CD4-positive, CD25-positive, alpha-beta regulatory T cell (primary cell): ENCODE measurements around the gene DACT1. TPM values are rescaled to one million over a fixed set of nuclear protein-coding genes. Genes with fewer than 3 reads are reported as not detected.

Experiments
- ATAC-seq, 2 donors: fragments of 150-1000 bp; cut with Tn5 transposase; one replicate each; pipeline ENCODE4 v1.10.0; 2021; ENCODE audit warnings: low read depth in 2 of 2, moderate number of reproducible peaks in 2 of 2, moderate library complexity in 1 of 2
- DNase-seq, 3 donors: peaks; one replicate each; pipeline versions ENCODE4 v3.0.0 to v3.0.0-alpha.2; 2012 to 2022; ENCODE audit warnings: mixed read lengths in 1 of 3
- H3K27ac ChIP-seq: one replicate; pipeline ENCODE4 v1.7.0; 2013; ENCODE audit warnings: mild to moderate bottlenecking, low read length; ENCODE audit not compliant: insufficient read depth, poor library complexity, severe bottlenecking
- H3K27me3 ChIP-seq: one replicate; pipeline ENCODE4 v1.7.0; 2013; ENCODE audit warnings: low read length; ENCODE audit not compliant: control insufficient read depth, insufficient read depth
- H3K36me3 ChIP-seq: one replicate; pipeline ENCODE4 v1.7.0; 2013; ENCODE audit warnings: mild to moderate bottlenecking, low read length, moderate library complexity; ENCODE audit not compliant: control insufficient read depth, insufficient read depth
- H3K4me1 ChIP-seq: 2 replicates; pipeline ENCODE4 v1.7.0; 2013; ENCODE audit warnings: mild to moderate bottlenecking, low read length; ENCODE audit not compliant: insufficient read depth, control insufficient read depth, poor library complexity, severe bottlenecking
- H3K4me3 ChIP-seq: one replicate; pipeline ENCODE4 v1.7.0; 2013; ENCODE audit warnings: low read depth, mild to moderate bottlenecking, low read length, moderate library complexity
- H3K9me3 ChIP-seq, 2 experiments: 1 replicate in 1 of 2; 2 replicates in 1 of 2; pipeline ENCODE4 v1.7.0; 2013; ENCODE audit warnings: low read length in 2 of 2, mild to moderate bottlenecking in 1 of 2, moderate library complexity in 1 of 2; ENCODE audit not compliant: control insufficient read depth in 2 of 2
- H3K27ac Mint-ChIP-seq, 3 donors: one replicate each; pipeline ENCODE4 v1.8.0; 2020 to 2022; ENCODE audit warnings: mild to moderate bottlenecking in 3 of 3, mixed read lengths in 3 of 3, moderate library complexity in 2 of 3
- H3K27me3 Mint-ChIP-seq: one replicate; pipeline ENCODE4 v1.8.0; 2022; ENCODE audit warnings: mild to moderate bottlenecking, mixed read lengths
- H3K36me3 Mint-ChIP-seq: one replicate; pipeline ENCODE4 v1.8.0; 2020; ENCODE audit warnings: mixed read lengths
- H3K4me1 Mint-ChIP-seq, 4 donors: one replicate each; pipeline ENCODE4 v1.8.0; 2020 to 2022; ENCODE audit warnings: mixed read lengths in 4 of 4, mild to moderate bottlenecking in 1 of 4
- H3K4me3 Mint-ChIP-seq, 4 donors: one replicate each; pipeline ENCODE4 v1.8.0; 2020 to 2022; ENCODE audit warnings: mild to moderate bottlenecking in 4 of 4, mixed read lengths in 4 of 4, moderate library complexity in 3 of 4
- H3K9me3 Mint-ChIP-seq, 7 donors: one replicate each; pipeline ENCODE4 v1.8.0; 2020 to 2022; ENCODE audit warnings: mixed read lengths in 7 of 7, mild to moderate bottlenecking in 3 of 7, moderate library complexity in 2 of 7
- polyA plus RNA-seq, 4 donors: library from polyadenylated mRNA; unstranded; fragments of 300-500 nt; fragmentation: Illumina TruSeq; gene quantifications; one replicate each; pipeline ENCODE4 v1.2.3, GENCODE V29; 2021
- total RNA-seq: library from RNA; stranded (reverse); gene quantifications from one replicate; pipeline ENCODE4 v1.2.3, GENCODE V29; 2022

The DACT1 gene
- total and polyA plus RNA-seq, 5 donors from 2014 or later = 0.07 to 2.0 (median 0.23) TPM; not detected in 1

DNA sequence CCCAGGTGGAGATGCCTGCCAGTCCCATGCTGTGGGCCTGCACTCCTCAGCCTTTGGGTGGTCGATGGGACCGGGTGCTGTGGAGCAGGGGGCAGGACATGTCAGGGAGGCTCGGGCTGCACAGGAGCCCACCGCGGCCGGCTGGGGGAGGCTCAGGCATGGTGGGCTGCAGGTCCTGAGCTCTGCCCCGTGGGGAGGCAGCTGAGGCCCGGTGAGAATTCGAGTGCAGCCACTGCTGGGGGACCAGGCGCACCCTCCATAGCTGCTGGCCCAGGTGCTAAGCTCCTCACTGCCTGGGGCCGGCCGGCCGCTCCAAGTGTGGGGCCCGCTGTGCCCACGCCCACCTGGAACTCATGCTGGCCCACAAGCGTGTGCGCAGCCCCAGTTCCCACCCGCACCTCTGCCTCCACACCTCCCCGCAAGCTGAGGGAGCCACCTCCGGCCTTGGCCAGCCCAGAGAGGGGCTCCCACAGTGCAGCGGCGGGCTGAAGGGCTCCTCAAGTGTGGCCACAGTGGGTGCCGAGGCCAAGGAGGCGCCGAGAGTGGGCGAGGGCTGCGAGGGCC, 49.6 kb downstream of the DACT1 start:
- no peaks in the 10 kb centered on the region for H3K27me3 ChIP-seq
- Mint-ChIP-seq H3K9me3 (no peaks in the 10 kb centered on the region), H3K4me1 (no peaks in the 10 kb centered on the region), H3K36me3 (no peaks in the 10 kb centered on the region), H3K27me3 (no peaks in the 10 kb centered on the region), H3K4me3 (no peak overlapping the region), H3K27ac (no peak overlapping the region)
- ATAC-seq (no peak), DNase-seq (no peak)
- H3K36me3 ChIP-seq = no peaks in the 10 kb centered on the region
- H3K4me3 ChIP-seq = no peak overlapping the region
- no peaks in the 10 kb centered on the region for H3K4me1 ChIP-seq
- no peak overlapping the region for H3K27ac ChIP-seq
- H3K9me3 ChIP-seq = no peaks in the 10 kb centered on the region

GRCh38 chr14:58690801-58691516, 53.2 kb downstream of the DACT1 start:
- peaks cover 0 to 3% (median 0%) of the 10 kb centered on the region in 7 donors for H3K9me3 Mint-ChIP-seq
- H3K27me3 ChIP-seq = peaks cover 2% of the 10 kb centered on the region
- no peak for DNase-seq
- no peaks in the 10 kb centered on the region for H3K9me3 ChIP-seq
- H3K36me3 ChIP-seq = no peaks in the 10 kb centered on the region
- H3K36me3 Mint-ChIP-seq = no peaks in the 10 kb centered on the region
- no peak overlapping the region for H3K27ac ChIP-seq
- H3K27ac Mint-ChIP-seq = no peak overlapping the region
- H3K4me1 ChIP-seq = no peaks in the 10 kb centered on the region
- H3K4me3 Mint-ChIP-seq = no peak overlapping the region
- H3K4me1 Mint-ChIP-seq = no peaks in the 10 kb centered on the region
- no peak overlapping the region for H3K4me3 ChIP-seq
- ATAC-seq = no peak
- peaks cover 6% of the 10 kb centered on the region for H3K27me3 Mint-ChIP-seq

DNA sequence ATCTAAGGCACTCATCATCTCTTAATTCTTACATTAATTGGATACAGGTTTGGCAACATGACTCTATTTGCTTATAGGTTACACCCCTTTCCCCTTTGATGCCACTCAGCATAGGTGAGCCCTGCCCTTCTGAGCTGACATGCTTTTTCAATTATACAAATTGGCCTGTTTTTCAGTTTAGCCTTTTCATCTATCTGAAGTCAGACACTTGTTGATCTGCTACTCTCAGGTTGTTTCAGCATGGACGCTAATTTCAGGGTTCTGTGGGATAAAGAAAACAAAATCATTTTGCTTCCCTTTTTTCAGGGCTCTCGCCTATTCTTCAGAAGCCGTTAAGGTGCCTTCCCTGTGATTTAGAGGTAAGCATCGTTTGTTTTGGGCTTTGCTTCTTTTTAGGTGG, 55.3 kb downstream of the DACT1 start:
- Histone ChIP-seq H3K27me3 (peaks cover 2% of the 10 kb centered on the region), H3K4me1 (no peaks in the 10 kb centered on the region), H3K4me3 (no peak overlapping the region), H3K36me3 (no peaks in the 10 kb centered on the region), H3K9me3 (no peaks in the 10 kb centered on the region), H3K27ac (no peak overlapping the region)
- H3K27ac Mint-ChIP-seq = no peak overlapping the region
- no peaks in the 10 kb centered on the region for H3K4me1 Mint-ChIP-seq
- no peak for DNase-seq
- peaks cover 0 to 3% (median 0%) of the 10 kb centered on the region in 7 donors for H3K9me3 Mint-ChIP-seq
- H3K4me3 Mint-ChIP-seq = no peak overlapping the region
- H3K36me3 Mint-ChIP-seq = no peaks in the 10 kb centered on the region
- no peak for ATAC-seq
- H3K27me3 Mint-ChIP-seq = peaks cover 6% of the 10 kb centered on the region

DNA sequence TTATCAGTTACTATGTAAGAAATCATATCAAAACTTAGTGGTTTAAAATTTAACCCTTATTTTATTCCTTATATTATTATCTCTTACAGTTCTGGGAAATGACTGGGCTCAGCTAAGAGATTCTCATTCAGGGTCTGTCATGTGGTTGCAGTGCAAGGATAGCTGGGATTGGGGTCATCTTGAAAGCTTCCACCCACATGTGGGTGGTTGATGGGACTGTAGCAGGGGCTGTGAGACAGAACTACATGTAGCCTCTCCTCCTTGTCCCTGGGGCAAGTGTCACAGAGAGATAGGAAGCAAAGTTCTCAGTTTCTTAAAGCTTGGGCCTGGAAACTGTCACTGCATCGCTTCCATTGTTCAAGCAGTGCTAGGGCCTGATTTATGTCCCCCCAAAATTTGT, 57.8 kb downstream of the DACT1 start:
- H3K4me3 ChIP-seq = no peak overlapping the region
- H3K27me3 ChIP-seq = peaks cover 2% of the 10 kb centered on the region
- Mint-ChIP-seq H3K4me3 (no peak overlapping the region), H3K36me3 (no peaks in the 10 kb centered on the region), H3K4me1 (no peaks in the 10 kb centered on the region), H3K27ac (no peak overlapping the region), H3K9me3 (peaks cover 0 to 3% (median 0%) of the 10 kb centered on the region in 7 donors), H3K27me3 (peaks cover 11% of the 10 kb centered on the region)
- H3K4me1 ChIP-seq = no peaks in the 10 kb centered on the region
- H3K9me3 ChIP-seq = no peaks in the 10 kb centered on the region
- H3K36me3 ChIP-seq = no peaks in the 10 kb centered on the region
- DNase-seq = no peak
- no peak for ATAC-seq
- no peak overlapping the region for H3K27ac ChIP-seq

DNA sequence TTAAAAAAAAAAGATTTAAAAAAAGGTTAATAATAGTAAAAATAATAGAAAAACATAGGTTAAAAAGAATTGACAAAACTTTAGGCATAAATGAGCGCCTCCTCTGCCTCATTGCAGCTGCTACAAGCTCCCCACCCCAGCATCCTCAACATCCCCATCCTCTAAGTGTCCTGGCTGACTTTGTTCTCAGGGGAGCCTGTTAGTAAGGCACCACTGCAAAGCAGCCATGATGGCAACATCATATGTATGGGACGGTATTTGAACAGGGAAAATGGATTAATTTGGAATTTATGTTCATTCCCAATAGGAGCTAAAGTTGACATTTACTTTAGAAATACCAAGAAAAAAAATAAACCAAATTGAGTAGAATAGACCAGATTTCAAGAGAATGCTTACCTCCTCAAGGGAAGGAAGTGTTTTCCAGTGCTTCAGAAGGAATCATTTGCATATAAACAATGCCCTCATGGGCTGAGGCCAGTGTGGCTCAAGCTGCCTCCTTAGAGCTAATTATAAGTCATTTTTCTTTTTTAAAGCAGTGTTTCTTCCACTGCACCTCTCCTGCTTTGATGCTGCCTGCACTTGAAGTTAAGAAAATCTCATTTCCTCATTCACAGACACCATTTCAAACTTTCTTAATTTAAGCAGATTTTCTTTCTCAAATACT, 59.6 kb downstream of the DACT1 start:
- H3K4me3 Mint-ChIP-seq = no peak overlapping the region
- DNase-seq = no peak
- H3K27ac Mint-ChIP-seq = no peak overlapping the region

More for the DNA sequence above, 59.6 kb downstream of the DACT1 start:
- ATAC-seq = no peak
- H3K4me1 ChIP-seq = no peaks in the 10 kb centered on the region
- Mint-ChIP-seq H3K27me3 (peaks cover 15% of the 10 kb centered on the region), H3K9me3 (peaks cover 0 to 7% (median 0%) of the 10 kb centered on the region in 7 donors), H3K4me1 (no peaks in the 10 kb centered on the region), H3K36me3 (no peaks in the 10 kb centered on the region)
- no peak overlapping the region for H3K27ac ChIP-seq
- peaks cover 2% of the 10 kb centered on the region for H3K27me3 ChIP-seq
- no peaks in the 10 kb centered on the region for H3K9me3 ChIP-seq
- H3K36me3 ChIP-seq = no peaks in the 10 kb centered on the region
- H3K4me3 ChIP-seq = no peak overlapping the region

Other genes starting within 250 kb of the DACT1 start
- gene TOMM20L, start 242.0 kb upstream of the DACT1 start, total RNA-seq = not detected
- gene TOMM20L, start 242.0 kb upstream of the DACT1 start, polyA plus RNA-seq = under 1 TPM in 1 of 4 donors, not detected in 3; 0.47 TPM
- gene TIMM9, start 210.4 kb upstream of the DACT1 start, total RNA-seq = 23.8 TPM
- gene TIMM9, start 210.4 kb upstream of the DACT1 start, polyA plus RNA-seq = 10 to 100 TPM; 52.6 to 83.3 (median 60.8) TPM
- gene KIAA0586, start 210.2 kb upstream of the DACT1 start, total RNA-seq = 34.3 TPM
- 10 to 100 TPM; 16.8 to 30.3 (median 25.3) TPM for gene KIAA0586, start 210.2 kb upstream of the DACT1 start, polyA plus RNA-seq